ENCODE measurements around the gene IFRD1.
A peak's percentile ranks its signal among the peaks of the same experiment; 100 is the strongest.
"Not testable (repeated sequence)": the region's sequence is repeated elsewhere in the genome, so short reads cannot be mapped to it uniquely, and the experiment has no call there.

IFRD1 gene

DNA sequence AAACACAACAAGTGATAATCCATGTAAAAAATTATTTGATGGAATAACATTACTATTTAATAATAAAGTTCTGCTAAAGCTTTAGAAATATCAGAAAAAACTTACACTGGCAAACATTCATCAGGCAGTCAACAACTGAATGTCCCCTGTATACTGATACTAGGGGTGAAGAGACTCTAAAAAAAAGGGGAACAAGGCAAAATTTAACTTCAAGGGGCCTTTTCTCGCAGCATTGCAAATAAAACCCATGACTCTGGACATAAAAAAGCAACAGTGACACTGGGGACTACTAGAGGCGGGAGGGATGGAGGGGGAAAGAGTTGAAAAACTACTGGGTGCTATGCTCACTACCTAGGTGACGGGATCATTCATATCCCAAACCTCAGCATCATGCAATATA is 5.8 kb upstream of the IFRD1 start:
- no peak for DNase-seq

DNA sequence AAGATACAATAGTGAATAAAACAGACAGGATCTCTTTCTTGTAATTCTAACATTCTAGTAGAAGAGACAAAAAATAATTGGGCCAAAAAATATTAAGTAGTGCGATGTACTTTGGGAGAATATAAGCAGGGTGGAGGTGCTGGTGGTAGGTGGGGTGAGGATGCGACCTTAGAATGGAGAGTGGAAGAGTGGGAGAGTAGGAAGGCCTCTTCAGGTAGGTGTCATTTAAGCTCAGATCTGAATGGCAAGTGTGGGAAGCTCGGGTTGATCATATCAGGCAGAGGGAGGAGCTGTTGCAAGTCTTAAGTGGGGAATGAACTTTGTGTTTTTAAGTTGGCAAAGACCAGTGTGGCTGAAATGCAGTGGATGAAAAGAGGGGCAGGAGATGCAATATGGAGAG is 3.8 kb upstream of the IFRD1 start:
- DNase-seq, result no peak

DNA sequence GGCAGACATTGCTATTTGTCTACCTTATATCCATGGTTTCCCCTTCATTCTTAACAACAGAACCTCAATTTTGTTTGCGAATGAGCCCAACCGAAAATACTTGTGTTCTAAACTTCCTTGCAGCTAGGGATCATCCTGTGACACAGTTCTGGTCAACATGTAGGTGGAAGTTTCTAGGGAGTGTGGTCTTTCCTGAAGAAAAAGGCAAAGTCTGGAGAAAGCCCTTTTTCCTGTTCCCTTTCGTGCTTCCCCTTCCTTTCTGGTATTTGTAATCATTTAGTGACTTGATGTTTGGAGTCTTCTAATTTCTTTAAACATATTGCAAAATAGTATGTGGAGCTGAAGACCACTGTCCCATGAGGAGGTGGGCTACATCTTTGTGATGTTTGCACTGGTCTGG is 2.9 kb upstream of the IFRD1 start:
- no peak for DNase-seq

DNA sequence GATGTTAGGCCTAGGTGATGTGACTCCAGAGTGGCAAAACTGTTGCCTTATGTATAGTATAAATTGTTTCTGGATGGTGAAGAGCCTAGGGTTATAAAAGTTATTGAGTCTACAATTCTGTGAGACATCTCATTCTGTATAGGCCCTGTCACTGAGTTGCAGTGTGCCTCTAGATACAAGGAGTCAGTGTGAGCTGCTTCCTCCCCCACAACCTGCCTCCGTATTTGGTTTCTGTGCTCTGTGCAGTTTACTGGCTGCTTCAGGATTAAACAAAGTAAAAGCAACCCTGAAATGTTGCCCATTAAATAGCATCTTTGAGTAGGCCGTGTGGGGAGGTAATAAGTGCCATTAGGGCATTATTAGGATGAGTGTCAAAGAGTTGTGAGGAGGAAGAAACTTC is 1.9 kb upstream of the IFRD1 start:
- DNase-seq, result no peak

DNA sequence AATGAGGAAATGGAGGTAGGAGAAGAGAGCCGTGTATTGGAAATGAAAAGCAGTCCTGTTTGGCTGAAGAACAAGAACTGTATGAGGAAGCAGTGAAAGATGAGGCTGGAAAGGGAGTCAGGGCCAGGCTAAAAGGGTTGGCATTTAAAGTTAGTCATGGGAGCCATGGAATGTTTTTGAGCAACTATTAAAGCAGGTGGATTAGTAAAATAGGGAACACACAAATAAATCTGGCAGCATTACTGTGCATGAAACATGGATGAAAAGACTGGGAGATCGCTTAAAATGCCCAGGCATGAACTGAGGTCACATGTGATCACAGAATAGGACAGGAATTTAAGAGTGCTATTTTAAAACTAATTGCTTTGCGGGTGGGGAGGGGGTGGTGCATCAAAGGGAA is 1.4 kb upstream of the IFRD1 start:
- no peak for DNase-seq

DNA sequence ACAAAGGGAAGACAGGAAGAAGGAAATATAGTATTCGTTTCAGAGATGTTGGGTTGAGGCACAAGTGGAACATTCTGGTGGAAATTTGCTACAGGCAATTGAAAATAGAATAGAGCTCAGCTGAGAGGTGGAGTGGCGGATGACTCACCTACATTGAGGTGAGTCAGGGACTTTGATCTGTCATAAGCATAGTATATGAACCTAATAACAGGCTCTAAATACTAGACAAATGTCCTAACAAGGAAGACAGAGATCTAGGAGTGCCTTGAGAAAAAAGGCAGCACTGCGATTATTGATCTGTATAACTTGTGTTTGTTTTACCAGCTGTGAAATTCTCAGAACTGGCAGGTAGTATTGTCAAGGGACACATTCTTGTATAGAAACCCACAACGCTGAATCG is 907 bp upstream of the IFRD1 start:
- peak; percentile 8 for DNase-seq

DNA sequence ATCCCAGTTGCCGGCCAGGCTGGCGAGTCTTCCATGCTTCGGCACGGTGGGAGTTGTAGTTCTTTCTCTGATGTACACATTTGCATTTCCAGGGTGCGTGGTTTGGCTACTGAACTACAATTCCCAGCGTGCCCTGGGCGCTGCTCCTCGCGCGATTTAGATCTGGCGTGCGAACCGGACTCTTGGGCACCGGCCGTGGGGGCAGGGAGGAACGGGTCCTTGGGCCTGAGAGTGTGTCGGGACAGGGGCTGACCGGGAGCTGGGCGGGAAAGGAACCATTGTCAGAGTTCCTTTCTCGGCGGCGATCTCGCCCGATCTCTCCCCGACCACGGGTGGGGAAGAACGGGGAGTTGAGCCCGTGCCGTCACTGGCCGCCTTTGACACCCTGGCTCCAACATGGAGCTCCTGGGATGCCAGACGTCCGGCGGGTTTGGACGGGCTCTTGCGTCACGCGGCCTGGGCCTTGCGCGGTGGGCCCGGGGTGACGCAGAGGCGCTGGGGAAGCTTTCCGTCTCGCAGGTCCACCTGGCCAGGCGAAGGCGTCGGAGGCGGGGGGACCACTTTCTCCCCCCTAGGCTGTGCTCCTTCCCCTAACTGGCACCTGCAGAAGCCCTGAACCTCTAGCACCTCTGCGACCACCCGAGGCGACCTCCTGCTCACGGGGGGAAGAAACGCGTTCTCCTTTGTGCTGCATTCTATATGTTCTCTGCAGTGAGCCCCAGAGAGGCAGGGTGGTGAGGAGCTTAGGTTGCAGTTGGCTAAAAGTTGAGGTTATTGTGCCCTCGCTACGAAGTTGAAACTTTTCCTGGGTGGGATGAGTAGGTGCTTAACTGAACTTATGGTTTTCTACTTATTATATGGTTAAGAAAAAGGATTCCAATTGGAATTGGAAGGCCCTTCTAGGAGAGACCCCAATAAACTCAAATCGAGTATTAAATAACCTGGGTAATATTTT is 824 bp downstream of the IFRD1 start:
- peak; percentile 80 for DNase-seq

DNA sequence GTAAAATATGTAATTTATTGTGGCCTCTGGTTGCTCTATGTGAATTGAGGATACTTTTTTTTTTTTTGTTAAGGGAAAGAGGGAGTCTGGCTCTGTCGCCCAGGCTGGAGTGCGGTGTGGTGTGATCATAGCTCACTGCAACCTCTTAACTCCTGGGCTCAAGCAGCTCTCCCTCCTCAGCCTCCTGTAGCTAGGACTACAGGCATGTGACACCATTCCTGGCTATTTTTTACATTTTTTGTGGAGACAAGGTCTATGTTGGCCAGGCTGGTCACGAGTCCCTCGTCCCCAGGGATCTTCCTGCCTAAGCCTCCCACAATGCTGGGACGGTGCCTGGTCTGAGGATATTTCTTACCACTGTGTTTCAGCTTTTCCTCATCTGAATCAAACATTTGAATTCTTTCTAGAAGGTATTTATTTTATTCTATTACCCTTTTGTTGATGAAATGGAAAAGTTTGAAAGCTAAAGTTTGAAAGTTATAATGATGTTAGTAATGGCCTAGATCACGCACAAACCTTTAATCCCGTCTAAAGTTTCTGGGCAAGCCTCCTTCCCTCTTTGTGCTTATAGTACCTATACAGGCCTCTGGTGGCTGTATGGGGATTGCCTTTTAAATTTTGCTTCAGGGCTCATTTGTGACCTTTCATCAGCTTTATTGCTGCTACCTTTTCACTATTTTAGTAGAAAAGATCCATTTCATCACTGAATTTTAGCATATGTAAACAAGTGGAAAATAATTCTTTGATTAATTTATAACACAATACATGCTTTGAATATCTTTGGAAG is 2.0 kb downstream of the IFRD1 start:
- DNase-seq, result no peak

DNA sequence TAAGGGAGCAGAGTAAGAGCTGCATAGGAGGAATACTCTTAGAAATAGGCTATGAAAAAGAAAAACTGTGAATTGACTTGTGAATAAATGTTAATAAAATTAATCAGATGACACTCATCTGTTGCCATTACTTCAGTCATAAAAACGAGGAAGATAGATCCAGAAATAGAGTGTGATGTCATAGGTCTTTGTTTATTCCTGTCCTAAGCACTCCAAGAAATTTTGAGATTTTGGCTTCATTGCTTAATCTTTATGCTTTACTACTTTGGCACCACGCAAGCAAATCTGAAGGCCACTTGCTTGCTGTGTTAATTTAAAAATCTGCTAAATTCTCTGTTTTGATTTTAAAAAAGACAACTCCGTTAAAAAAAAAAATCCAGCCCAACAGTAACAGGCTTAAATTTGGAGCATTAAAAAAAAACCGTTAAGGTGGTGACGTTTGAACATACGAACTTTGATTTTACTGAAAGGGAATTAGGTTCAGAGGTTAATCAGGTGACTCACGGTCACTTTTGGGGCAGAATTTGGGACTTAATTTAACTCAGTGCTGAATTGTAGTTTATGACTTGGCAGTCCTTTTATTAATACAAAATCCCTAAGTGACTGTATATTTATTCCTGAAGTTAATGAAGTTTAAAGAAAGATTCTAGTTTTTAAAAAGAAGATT is 3.4 kb downstream of the IFRD1 start:
- no peak for DNase-seq

DNA sequence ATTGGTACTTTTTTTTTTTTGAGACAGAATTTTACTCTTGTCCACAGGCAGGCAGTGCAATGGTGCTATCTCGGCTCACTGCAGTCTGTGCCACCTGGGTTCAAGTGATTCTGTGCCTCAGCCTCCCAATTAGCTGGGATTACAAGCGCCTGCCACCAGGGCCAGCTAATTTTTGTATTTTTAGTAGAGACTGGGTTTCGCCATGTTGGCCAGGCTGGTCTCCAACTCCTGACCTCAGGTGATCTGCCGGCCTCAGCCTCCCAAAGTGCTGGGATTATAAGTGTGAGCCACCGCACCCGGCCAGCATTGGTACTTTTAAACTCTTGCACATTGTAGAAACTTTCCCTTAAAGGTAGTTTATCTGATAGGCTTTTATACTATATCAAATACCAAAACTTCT is 3.9 kb downstream of the IFRD1 start:
- not testable (repeated sequence) for DNase-seq

DNA sequence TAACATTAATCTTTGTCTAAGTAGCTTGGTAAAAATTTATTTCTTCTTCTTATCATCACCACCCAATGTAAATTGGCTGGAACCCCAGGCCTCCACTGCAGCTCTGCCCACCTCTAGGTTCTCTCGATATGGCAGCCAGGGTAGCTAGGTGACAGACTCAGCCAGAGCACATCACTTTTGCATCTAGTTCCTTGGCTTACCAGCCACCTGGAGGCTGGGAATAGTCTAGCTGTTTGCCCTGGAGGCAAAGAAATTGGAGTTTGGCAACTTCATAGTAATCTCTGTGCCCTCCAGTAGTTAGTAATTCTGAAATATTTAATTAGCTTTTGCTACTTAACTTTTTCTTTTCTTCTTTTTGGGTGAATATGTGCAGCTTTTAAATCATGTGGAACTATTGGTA is 9.4 kb downstream of the IFRD1 start:
- DNase-seq, result no peak

DNA sequence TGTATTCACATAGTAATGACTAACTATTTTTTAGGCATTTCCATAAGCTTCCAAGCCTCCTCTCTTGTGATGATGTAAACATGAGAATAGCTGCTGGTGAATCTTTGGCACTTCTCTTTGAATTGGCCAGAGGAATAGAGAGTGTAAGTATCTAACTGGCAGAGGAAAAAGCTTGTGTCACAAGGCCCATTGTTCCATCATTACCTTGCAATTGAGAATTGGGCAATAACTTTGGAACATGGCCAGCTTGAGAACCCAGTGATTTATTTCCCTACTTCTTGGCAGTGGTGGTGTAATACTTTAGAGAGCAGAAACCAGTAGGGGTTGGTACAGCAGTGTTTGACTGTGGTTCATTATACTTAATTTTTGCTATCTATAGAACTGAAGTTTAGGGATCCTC is 12.0 kb downstream of the IFRD1 start:
- no peak for DNase-seq

DNA sequence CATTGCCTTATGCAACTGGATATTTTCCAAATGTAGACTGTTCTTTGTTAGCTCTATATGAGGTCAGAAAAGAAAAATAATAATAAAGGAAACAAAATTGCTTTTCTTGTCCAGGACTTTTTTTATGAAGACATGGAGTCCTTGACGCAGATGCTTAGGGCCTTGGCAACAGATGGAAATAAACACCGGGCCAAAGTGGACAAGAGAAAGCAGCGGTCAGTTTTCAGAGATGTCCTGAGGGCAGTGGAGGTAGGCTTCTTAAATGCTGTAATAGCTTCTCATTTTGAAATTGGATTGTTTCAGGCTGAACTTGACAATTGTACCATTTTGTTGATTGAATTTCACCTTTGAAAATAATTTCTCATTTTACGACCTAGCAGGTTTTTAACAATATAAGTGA is 17.6 kb downstream of the IFRD1 start:
- no peak for DNase-seq

DNA sequence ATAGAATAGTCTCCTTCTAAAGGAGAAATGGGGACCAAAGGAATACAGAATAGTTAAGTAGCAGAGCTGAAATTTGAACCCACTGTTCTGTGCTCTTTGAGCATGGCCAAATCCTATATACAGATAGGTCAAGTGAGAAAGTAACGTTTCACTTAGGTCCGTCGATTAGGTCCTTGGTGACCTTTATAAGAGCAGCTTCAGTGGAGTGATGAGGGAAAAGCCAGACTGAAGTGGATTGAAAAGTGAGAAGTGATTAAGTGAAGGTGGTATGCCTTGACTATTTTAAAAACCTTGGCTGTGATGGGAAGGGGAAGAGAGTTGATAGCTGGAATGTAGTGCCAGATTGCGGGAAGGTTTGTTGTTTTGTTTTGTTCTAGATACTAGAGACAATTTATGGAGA is 19.9 kb downstream of the IFRD1 start:
- DNase-seq, result no peak

DNA sequence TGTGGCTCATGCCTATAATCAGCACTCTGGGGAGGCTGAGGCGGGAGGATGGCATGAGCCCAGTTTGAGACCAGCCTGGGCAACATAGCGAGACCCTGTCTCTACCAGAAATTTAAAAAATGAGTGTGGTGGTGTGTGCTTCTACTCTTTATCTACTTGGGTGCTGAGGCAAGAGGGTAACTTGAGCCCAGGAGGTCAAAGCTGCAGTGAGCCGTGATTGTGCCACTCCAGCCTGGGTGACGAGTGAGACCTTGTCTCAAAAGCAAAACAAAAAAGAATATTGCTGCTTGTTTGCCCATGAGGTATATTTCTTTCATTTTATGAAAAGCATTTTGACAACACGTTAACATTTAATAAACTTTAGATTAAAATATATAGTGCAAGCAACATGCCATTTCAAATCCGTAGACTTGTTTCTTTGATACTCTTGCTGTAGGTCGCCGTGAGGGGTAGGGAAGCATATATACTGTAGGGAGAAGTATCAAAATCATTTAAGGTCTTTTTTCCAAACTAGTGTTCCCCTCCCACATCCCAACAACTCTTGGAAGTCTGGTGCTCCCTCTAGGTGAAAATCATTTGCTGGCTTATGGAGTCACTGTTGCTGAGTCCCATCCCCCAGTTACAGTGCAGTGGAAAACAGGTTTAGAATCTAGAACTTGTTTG is 26.3 kb downstream of the IFRD1 start:
- no peak for DNase-seq

DNA sequence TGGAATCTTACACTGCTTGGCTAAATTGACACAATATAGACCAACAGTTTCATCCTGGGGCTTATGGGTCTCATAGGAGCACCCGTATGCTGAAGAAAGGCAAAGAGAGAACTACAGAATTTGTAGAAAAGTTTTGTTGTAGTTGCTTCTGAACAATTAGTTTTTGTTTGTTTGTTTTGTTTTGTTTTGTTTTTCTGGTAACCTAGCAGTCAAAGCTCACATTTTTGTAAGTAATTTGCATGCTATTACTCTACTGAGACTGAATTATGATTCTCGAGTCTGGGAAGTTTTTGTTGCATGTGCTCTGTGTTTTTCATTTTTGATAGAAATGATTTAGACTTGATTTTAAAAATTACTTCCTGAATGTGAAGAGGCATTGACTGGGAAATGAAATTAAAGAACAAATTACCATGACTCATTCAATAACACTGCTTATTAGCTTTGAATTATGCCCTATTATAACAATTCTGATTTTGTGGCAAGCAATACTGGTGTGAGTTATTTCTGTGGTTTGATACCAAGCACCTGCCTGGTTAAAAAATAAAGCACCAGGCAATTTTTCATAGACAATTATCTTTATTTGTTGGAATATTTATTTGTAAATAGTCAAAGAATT is 31.0 kb downstream of the IFRD1 start:
- DNase-seq, result no peak

DNA sequence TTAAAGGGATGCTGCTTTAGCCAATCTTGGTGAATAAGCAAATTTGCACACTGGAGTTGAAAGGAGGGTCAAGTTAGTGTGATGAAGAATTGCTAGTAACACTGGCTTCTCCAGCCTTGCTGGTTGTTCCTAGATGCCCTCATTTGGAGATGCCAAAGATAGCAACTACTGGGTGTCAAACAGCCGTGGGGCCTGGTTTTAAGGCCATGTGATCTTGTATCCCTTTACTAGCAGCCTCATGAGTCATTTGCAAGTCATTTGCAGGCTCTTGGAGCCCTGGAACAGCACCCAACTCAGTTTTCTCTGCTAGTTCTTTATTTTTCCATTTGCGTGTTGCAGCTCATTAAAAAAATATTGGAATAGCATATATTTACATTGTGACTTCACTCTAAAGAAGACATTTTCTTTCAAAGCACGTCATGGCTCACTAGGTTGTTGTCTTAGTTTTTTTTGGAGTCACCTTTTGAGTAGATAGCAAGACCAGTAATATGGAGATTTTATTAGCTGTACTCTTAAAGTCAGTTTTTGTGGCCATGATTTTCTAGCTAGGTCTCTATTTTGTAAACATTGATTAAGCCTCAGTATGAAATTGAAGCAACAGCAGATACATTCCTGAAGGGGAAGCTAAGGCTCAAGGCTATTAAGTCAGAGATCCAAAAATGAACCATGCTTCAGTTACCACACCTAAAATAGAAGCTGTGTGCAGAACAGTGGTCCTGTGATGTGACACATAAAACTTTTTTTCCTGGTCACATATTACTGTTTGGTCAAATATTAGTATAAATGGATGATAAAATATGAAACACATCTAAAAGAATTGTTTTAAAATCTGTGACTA is 31.8 kb downstream of the IFRD1 start:
- DNase-seq, result no peak

DNA sequence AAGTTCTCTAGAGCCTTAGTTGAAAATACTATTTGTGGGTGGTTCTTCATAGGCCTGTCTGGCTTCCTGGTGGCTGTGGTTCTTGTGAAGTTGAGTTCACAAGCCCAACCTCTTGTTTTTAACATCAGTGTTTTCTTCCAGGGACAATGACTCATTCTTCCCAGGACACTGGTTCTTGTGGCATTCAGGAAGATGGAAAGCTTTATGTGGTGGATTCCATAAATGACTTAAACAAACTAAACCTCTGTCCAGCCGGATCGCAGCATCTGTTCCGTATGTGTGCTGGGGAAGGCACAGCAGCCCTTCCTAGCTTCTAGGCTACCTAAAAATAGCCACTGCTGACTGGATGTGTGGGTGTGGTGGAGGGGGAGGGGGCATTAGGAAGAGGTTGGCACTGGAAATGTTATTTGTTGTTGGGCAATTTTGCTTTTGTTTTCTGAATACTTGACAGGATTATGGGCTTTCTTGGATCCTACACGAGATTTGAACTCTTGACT is 34.5 kb downstream of the IFRD1 start:
- DNase-seq, result no peak

DNA sequence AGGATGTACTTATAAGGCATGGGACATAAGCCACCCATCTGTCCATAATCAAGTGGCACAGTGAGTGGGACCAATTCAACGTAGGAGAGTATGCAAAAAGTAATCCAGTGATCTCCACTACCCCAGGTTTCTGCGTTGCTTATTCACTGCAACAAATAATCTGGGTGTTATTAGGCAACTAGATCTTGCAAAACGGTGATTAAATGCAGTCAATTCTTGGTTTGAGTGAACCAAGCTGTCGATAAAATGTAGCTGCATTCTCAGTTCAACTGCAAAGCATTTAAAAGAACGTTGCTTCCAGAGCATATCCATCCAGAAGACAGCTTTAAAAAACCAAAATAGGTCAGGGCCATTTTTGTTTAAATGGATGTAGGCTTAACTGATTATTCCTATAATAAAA is 35.5 kb downstream of the IFRD1 start:
- DNase-seq, result no peak

DNA sequence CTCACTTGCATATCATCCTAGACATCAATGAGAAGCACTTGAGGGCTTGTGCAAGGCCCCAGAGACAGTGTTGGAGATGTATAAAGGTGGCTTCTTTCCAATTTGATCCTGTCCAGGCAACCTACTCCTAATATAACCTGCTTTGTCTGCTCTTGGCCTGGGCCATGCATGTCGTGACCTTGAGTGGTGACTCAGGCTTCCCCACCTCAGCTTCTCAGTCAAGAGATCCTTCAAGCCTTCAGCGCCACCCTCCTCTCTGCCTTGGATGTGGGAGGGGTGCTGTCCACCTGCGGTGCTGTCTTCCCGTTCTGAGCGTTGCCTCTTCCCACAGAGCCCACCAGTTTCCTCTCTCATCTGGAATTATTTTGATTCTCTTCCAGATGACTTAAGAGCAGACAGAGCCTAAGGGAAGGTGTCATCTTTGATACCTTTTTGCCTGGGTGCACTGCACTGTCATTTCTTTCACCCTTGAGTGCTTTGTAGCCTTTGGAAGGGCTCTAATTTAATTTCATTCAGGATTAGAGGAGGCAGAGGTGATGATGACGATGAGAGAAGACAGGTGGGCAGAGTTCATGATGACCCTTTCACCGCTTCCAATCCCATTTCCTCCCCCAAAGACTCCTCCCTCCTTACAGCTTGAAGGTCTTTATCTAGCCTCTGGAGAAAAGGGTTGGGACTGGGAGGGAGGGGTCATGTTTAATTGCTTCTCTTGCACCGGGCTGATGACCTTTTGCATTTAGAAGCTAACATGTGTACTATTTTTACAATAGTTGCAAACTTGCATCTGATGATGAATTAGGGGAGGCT is 37.4 kb downstream of the IFRD1 start:
- DNase-seq, result no peak

DNA sequence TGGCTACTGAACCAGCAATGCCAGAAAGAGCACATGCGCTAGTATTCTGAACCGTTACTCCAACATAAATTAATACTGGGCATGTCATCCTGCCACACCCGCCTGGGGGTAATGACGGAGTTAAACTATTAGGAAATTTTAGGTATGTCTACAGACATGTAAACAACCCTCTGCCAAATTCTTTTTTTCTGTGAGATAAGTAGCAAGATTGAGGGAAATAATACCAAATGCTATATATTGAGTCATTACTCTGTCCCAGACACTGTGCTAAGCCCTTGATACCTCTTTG is 37.9 kb downstream of the IFRD1 start:
- no peak for DNase-seq
